Thoracic aorta endothelial cell (primary cell): Measurements from ENCODE around the gene ZNF799. TPM values are rescaled to one million over a fixed set of nuclear protein-coding genes. Genes with fewer than 3 reads are reported as not detected.

Experiments
- small RNA-seq: library from RNA; depleted of rRNA; stranded (forward); fragments of <200 nt; gene quantifications from one replicate; pipeline ENCODE3, GENCODE V24; 2012
- total RNA-seq: library from RNA; depleted of rRNA; stranded (reverse); fragments of >200 nt; gene quantifications from 2 replicates; pipeline ENCODE4 v1.2.3, GENCODE V29; 2012

Gene ZNF799
- total RNA-seq, result 5.1 and 5.6 TPM in 2 replicates

GRCh38 chr19:12400633-12401502 lies at the start of gene ZNF799:
ZNF799 (minus strand) TSS chr19:12401271; CDS start chr19:12401070, 201 bp downstream.

GRCh38 chr19:12440541-12441316 lies 39.7 kb upstream of the ZNF799 start, which contains the start of gene ZNF443:
ZNF443 (minus strand) TSS chr19:12441021; CDS start chr19:12440914, 107 bp downstream.

GRCh38 chr19:12365236-12366162 lies 35.6 kb downstream of the ZNF799 start, which contains the start of gene ZNF442:
ZNF442 (minus strand) TSS chr19:12365683; CDS start chr19:12363631, 2,052 bp downstream.

Small RNA genes lying within 50 kb of the gene (small RNA-seq; reads per million reads assigned to genes)
- not detected for gene RPS29P23

Other genes starting within 250 kb of the ZNF799 start
- gene ZNF625, start 244.5 kb downstream of the ZNF799 start, total RNA-seq, result 10.1 and 13.3 TPM in 2 replicates
- 4.7 and 6.3 TPM in 2 replicates for gene ZNF136, start 238.2 kb downstream of the ZNF799 start, total RNA-seq
- gene ZNF44, start 106.4 kb downstream of the ZNF799 start, total RNA-seq, result 6.4 and 6.5 TPM in 2 replicates
- 0.43 and 1.7 TPM in 2 replicates for gene ZNF563, start 67.6 kb downstream of the ZNF799 start, total RNA-seq
- 0.79 and 1.2 TPM in 2 replicates for gene ZNF442, start 35.6 kb downstream of the ZNF799 start, total RNA-seq
- 4.5 and 4.8 TPM in 2 replicates for gene ZNF443, start 39.8 kb upstream of the ZNF799 start, total RNA-seq
- 2.8 and 2.9 TPM in 2 replicates for gene ZNF709, start 83.5 kb upstream of the ZNF799 start, total RNA-seq
- 7.0 and 8.8 TPM in 2 replicates for gene ZNF564, start 150.2 kb upstream of the ZNF799 start, total RNA-seq
- gene ZNF490, start 209.5 kb upstream of the ZNF799 start, total RNA-seq, result 8.8 and 9.4 TPM in 2 replicates
- 22.0 and 22.1 TPM in 2 replicates for gene ZNF791, start 209.6 kb upstream of the ZNF799 start, total RNA-seq